ENCODE data around the gene DIAPH2. TPM values are rescaled to one million over a fixed set of nuclear protein-coding genes. Genes with fewer than 3 reads are reported as not detected.

DIAPH2 gene
- total and polyA plus RNA-seq, 2 experiments from 2014 or later = 16.2 to 56.6 TPM

GRCh38 chrX:97367125-97367524 is 682.5 kb downstream of the DIAPH2 start:
- no peak overlapping the region for H3K27ac Mint-ChIP-seq
- Histone ChIP-seq H3K79me2 (replicated peaks; ENCODE audit: insufficient read depth) (peaks cover 9% of the 10 kb centered on the region; the same call in 1 of the 2 replicates), H3K4me2 (no peak overlapping the region), H3K4me3 (no peak overlapping the region), H2AFZ (no peak overlapping the region), H3K27me3 (ENCODE audit: insufficient read depth) (no peaks in the 10 kb centered on the region), H3K4me1 (ENCODE audit: insufficient read depth) (peaks cover 3% of the 10 kb centered on the region; the same call in 1 of the 2 replicates), H3K9me2 (ENCODE audit: insufficient read depth) (no peaks in the 10 kb centered on the region), H4K20me1 (replicated peaks; ENCODE audit: insufficient read depth) (no peaks in the 10 kb centered on the region), H3F3A (replicated peaks; ENCODE audit: low read depth) (no peaks in the 10 kb centered on the region), H3K27ac (ENCODE audit: low read depth) (no peak overlapping the region), H3K36me3 (ENCODE audit: insufficient read depth) (no peaks in the 10 kb centered on the region)
- DNase-seq (ENCODE audit: low spot score) (no peak), ATAC-seq (no peak)
- H3K27me3 Mint-ChIP-seq (ENCODE audit: insufficient read depth, low read depth, poor library complexity) = no peaks in the 10 kb centered on the region
- no peak for TF ChIP-seq NANOG (IDR thresholded peaks at IDR 0.05; ENCODE audit: borderline replicate concordance)
- TF ChIP-seq CREB1 (CRISPR knock-in tag; IDR thresholded peaks at IDR 0.05; ENCODE audit: low read depth) = no peak
- TF ChIP-seq REST (IDR thresholded peaks at IDR 0.05; ENCODE audit: unreplicated experiment) = no peak
- no peak for TF ChIP-seq ZNF114 (CRISPR knock-in tag; IDR thresholded peaks at IDR 0.05)
- TF ChIP-seq JUNB (IDR thresholded peaks at IDR 0.05; ENCODE audit: unreplicated experiment) = no peak
- no peak for TF ChIP-seq ETS1 (IDR thresholded peaks at IDR 0.05)
- no peak for TF ChIP-seq EZH2 (IDR thresholded peaks at IDR 0.05; ENCODE audit: low read depth, unreplicated experiment)
- TF ChIP-seq ZNF331 (CRISPR knock-in tag; IDR thresholded peaks at IDR 0.05; ENCODE audit: low read depth) = no peak
- TF ChIP-seq, protein P1, sequence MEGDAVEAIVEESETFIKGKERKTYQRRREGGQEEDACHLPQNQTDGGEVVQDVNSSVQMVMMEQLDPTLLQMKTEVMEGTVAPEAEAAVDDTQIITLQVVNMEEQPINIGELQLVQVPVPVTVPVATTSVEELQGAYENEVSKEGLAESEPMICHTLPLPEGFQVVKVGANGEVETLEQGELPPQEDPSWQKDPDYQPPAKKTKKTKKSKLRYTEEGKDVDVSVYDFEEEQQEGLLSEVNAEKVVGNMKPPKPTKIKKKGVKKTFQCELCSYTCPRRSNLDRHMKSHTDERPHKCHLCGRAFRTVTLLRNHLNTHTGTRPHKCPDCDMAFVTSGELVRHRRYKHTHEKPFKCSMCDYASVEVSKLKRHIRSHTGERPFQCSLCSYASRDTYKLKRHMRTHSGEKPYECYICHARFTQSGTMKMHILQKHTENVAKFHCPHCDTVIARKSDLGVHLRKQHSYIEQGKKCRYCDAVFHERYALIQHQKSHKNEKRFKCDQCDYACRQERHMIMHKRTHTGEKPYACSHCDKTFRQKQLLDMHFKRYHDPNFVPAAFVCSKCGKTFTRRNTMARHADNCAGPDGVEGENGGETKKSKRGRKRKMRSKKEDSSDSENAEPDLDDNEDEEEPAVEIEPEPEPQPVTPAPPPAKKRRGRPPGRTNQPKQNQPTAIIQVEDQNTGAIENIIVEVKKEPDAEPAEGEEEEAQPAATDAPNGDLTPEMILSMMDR (conservative IDR thresholded peaks at IDR 0.05; ENCODE audit: low read depth in 2 of 2) = no peak
- TF ChIP-seq EZH2phosphoT487 (IDR thresholded peaks at IDR 0.05; ENCODE audit: unreplicated experiment) = no peak
- no peak for TF ChIP-seq POLR2AphosphoS5 (IDR thresholded peaks at IDR 0.05; ENCODE audit: low read depth)
- no peak for TF ChIP-seq ZNF462 (CRISPR knock-in tag; IDR thresholded peaks at IDR 0.05)
- TF ChIP-seq STAT1 (IDR thresholded peaks at IDR 0.05; ENCODE audit: unreplicated experiment) = no peak
- H3K4me3 Mint-ChIP-seq = no peak overlapping the region
- H3K36me3 Mint-ChIP-seq (ENCODE audit: low read depth) = peaks cover 8% of the 10 kb centered on the region; the same call in 2 of the 3 replicates
- H3K9me3 Mint-ChIP-seq = no peaks in the 10 kb centered on the region
- H3K4me1 Mint-ChIP-seq = peaks cover 6% of the 10 kb centered on the region; the same call in 2 of the 3 replicates

Data from GM23338 (cell line).